ENCODE data around the gene RAD51B. TPM values are rescaled to one million over a fixed set of nuclear protein-coding genes. Genes with fewer than 3 reads are reported as not detected.

The RAD51B gene
- total and polyA plus RNA-seq, 2 of the 13 experiments (the other 11 are each of a cell fraction or from before 2014, with no cell fraction given) = 7.0 to 9.5 TPM

DNA sequence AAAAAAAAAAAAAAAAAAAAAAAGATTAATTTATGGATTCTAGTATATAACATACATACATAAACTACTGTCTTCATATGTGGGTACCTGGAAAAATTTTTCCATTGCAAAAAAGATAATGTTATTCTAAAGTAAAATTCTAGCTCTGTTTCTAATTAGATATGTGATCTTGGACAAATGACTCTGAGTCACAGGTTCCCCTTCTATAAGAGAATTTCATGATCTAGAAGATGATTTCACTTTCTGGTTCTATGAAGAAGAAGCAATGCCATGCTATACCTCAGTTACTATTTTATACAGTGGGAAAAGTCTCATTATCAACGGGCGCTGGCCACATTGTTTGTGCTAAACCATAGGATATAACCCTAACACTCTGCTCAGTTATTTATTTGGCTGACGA lies 622.0 kb downstream of the RAD51B start:
- Histone ChIP-seq H3K27me3 (ENCODE audit: control insufficient read depth in 1 of 2, insufficient read depth in 2 of 2, low read length in 2 of 2) (no peaks in the 10 kb centered on the region), H3K4me1 (ENCODE audit: insufficient read depth, low read length) (peaks cover 10% of the 10 kb centered on the region), H3K36me3 (replicated peaks in 1 of 2; ENCODE audit: control insufficient read depth in 1 of 2, insufficient read depth in 2 of 2, low read length in 2 of 2) (no peaks in the 10 kb centered on the region), H3K4me3 (replicated peaks in 1 of 3; ENCODE audit: insufficient read depth in 1 of 3, low read depth in 2 of 3, low read length in 3 of 3) (no peak overlapping the region), H3K9me3 (ENCODE audit: low read length) (no peaks in the 10 kb centered on the region), H3K27ac (ENCODE audit: extremely low read length, insufficient read depth, low read length) (no peak overlapping the region), H3K9ac (ENCODE audit: insufficient read depth, low read depth, low read length) (no peak overlapping the region), H3K4me2 (ENCODE audit: low read depth, low read length) (no peak overlapping the region), H4K20me1 (ENCODE audit: insufficient read depth, low read length) (no peaks in the 10 kb centered on the region), H2AFZ (ENCODE audit: low read length) (no peak overlapping the region), H3K79me2 (ENCODE audit: insufficient read depth, low read length) (no peaks in the 10 kb centered on the region)
- POLR2A ChIA-PET = no interaction called here
- intact Hi-C loops (cut with micrococcal nuclease; ENCODE audit: unreplicated experiment) (loop anchor here (10.0 kb wide), 1 partner anchor 1803 kb away; no protein-coding TSS in a partner anchor), in situ Hi-C loops (cut with HindIII; ENCODE audit: extremely low pct_ligation_motif_present, low pct_unique_long_range_greater_than_20kb) (no loop called here)
- DNase-seq (ENCODE audit: low spot score) (no peak), FAIRE-seq (no peak), ATAC-seq (no peak)
- TF ChIP-seq U2AF1 (optimal IDR thresholded peaks at IDR 0.05; ENCODE audit: low read depth, low read length) = no peak
- no peak for TF ChIP-seq ZNF766 (CRISPR knock-in tag; IDR thresholded peaks at IDR 0.05; ENCODE audit: borderline replicate concordance)
- no peak for TF ChIP-seq E2F1 (CRISPR knock-in tag; IDR thresholded peaks at IDR 0.05)
- no peak for TF ChIP-seq SNRNP70 (IDR thresholded peaks at IDR 0.05; ENCODE audit: low read depth, low read length)
- TF ChIP-seq, protein P1, sequence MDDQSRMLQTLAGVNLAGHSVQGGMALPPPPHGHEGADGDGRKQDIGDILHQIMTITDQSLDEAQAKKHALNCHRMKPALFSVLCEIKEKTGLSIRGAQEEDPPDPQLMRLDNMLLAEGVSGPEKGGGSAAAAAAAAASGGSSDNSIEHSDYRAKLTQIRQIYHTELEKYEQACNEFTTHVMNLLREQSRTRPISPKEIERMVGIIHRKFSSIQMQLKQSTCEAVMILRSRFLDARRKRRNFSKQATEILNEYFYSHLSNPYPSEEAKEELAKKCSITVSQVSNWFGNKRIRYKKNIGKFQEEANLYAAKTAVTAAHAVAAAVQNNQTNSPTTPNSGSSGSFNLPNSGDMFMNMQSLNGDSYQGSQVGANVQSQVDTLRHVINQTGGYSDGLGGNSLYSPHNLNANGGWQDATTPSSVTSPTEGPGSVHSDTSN (CRISPR knock-in tag; IDR thresholded peaks at IDR 0.05; ENCODE audit: borderline replicate concordance) = no peak
- no peak for TF ChIP-seq ZFP90 (CRISPR knock-in tag; IDR thresholded peaks at IDR 0.05; ENCODE audit: borderline replicate concordance)
- no peak for TF ChIP-seq NFKB2 (CRISPR knock-in tag; IDR thresholded peaks at IDR 0.05; ENCODE audit: borderline replicate concordance)
- TF ChIP-seq ZFP36L1 (CRISPR knock-in tag; IDR thresholded peaks at IDR 0.05) = no peak
- WGBS (ENCODE audit: low lambda C conversion rate) = 96% methylated on average over 3 of the region's 3 CpGs
- CTCF ChIA-PET (ENCODE audit: low intra/inter-chr PET ratio, low total read pairs) = no interaction called here
- BruUV-seq (replicated peaks) = no TSS peak

Data from HepG2 (cell line).